Body of pancreas (tissue), 4 donors: Measurements from ENCODE around the gene PROZ.

Source experiments
- POLR2A ChIP-seq, 3 donors: fragments of 450-650 bp; IDR thresholded peaks; one replicate each; pipeline ENCODE4 v1.6.1; 2016; ENCODE audit warnings: antibody characterized with exemption in 3 of 3, mild to moderate bottlenecking in 2 of 3
- TF ChIP-seq, protein P1 (sequence below), 7 experiments: fragments of 450-650 bp in 4 of 7; fragments of 200-600 bp in 3 of 7; sonication (generic) in 3 of 7; IDR thresholded peaks; one replicate each; pipeline ENCODE4 v1.5.1; 2016 to 2019; ENCODE audit warnings: antibody characterized with exemption in 7 of 7

DNA sequence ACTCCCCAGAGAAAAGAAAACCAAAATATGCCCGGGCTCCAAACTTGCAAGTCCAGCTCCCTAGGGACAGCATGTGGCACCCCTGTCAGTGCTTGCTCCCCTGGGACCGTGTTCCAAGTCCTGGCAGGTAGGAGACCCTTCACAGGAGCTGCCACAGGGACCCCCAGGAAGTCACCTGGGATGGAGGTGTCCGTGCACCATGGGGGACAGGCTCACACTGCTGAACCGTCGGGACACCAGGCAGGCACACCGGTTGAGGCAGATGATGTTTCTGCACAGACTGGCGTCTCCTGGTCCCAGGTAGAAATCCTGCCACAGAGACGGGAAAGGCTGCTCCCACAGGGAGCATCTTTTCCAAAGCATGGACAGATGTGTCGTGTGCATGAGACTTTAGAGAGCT is 11.7 kb upstream of the PROZ start:
- TF ChIP-seq POLR2A (IDR thresholded peaks at IDR 0.05): no peak
- TF ChIP-seq, protein P1, sequence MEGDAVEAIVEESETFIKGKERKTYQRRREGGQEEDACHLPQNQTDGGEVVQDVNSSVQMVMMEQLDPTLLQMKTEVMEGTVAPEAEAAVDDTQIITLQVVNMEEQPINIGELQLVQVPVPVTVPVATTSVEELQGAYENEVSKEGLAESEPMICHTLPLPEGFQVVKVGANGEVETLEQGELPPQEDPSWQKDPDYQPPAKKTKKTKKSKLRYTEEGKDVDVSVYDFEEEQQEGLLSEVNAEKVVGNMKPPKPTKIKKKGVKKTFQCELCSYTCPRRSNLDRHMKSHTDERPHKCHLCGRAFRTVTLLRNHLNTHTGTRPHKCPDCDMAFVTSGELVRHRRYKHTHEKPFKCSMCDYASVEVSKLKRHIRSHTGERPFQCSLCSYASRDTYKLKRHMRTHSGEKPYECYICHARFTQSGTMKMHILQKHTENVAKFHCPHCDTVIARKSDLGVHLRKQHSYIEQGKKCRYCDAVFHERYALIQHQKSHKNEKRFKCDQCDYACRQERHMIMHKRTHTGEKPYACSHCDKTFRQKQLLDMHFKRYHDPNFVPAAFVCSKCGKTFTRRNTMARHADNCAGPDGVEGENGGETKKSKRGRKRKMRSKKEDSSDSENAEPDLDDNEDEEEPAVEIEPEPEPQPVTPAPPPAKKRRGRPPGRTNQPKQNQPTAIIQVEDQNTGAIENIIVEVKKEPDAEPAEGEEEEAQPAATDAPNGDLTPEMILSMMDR (IDR thresholded peaks at IDR 0.05): no peak
